Pancreas (tissue), 10 donors: ENCODE results near the gene PTPN1. TPM values are rescaled to one million over a fixed set of nuclear protein-coding genes. Genes with fewer than 3 reads are reported as not detected.

Experiments used
- ATAC-seq, 4 donors: fragments of 200-7000 bp; cut with Tn5 transposase; one replicate each; pipeline versions ENCODE4 v1.8.0 to v1.9.1; 2020; ENCODE audit warnings: mild to moderate bottlenecking in 4 of 4, moderate library complexity in 4 of 4
- DNase-seq, 6 donors: peaks; one replicate each; pipeline ENCODE4 v3.0.0-alpha.2; 2020
- FAIRE-seq: peaks from 2 replicates; lab custom pipeline; 2012; peaks lifted over from hg19 to GRCh38; lab: Jason Lieb, UNC
- H3K27ac ChIP-seq, 4 donors: fragments of 200-600 bp; sonication (generic); 1 replicate in 3 of 4; 2 replicates in 1 of 4; pipeline versions ENCODE4 v1.5.0 to v1.8.0; 2020
- H3K27me3 ChIP-seq, 4 donors: fragments of 200-600 bp; one replicate each; pipeline ENCODE4 v1.8.0; 2021
- H3K36me3 ChIP-seq, 3 donors: fragments of 200-600 bp; sonication (generic) in 1 of 3; one replicate each; pipeline versions ENCODE4 v1.5.0 to v1.8.0; 2020 to 2021
- H3K4me1 ChIP-seq, 3 donors: fragments of 200-600 bp; one replicate each; pipeline ENCODE4 v1.8.0; 2021
- H3K4me3 ChIP-seq, 4 donors: fragments of 200-600 bp; sonication (generic) in 2 of 4; one replicate each; pipeline versions ENCODE4 v1.5.0 to v1.8.0; 2020 to 2021
- H3K9me3 ChIP-seq, 4 donors: fragments of 200-600 bp; one replicate each; pipeline ENCODE4 v1.8.0; 2021
- WGBS, 2 donors: extraction: QIAGEN DNeasy Blood & Tissue Kit; methylation state at CpG; one replicate each; pipeline ENCODE4 v1.1.7; 2013; 5-methylcytosine and 5-hydroxymethylcytosine counted together
- intact Hi-C, 3 donors: fragments of 100-400 bp; cut with DNase I; formaldehyde crosslinking; loops; one replicate each; pipeline versions ENCODE4 v1.11.1 to v1.14.2; 2022
- polyA plus RNA-seq, 2 donors: library from polyadenylated mRNA; stranded (reverse); fragments of 200-250 nt; gene quantifications; one replicate each; pipeline ENCODE4 v1.2.3, GENCODE V29; 2013
- total RNA-seq, 6 donors: library from RNA; stranded (reverse); fragmentation: NEBNext Ultra II Directional in 4 of 6; extraction: Animal tissue kit (Norgen Biotek cat#: 25700) in 4 of 6; gene quantifications; one replicate each; pipeline versions ENCODE4 v1.2.1 to v1.2.4, GENCODE V29; 2021 to 2023
- TF ChIP-seq, protein P1 (sequence below), 4 donors: fragments of 200-600 bp; sonication (generic) in 3 of 4; IDR thresholded peaks; one replicate each; pipeline versions ENCODE4 v1.5.0 to v1.8.0; 2021; ENCODE audit warnings: antibody characterized with exemption in 4 of 4
- donor health status: healthy with polysubstance abuse.
- donor health status: DM: no; HTN: no; CAD: no; lungs with moderate emphysema.
- donor health status: DM: no; HTN: no; CAD: no.
- donor health status: control.
- donor health status: control.
- donor health status: Bipolar disorder and iron deficiency.
- donor health status: DM: yes; HTN: yes; CAD: no.
- donor health status: DM: no; HTN: no; CAD: no.
- donor health status: DM: no; HTN: no; CAD: no.
- donor health status: DM: yes; HTN: yes; CAD: no.

The PTPN1 gene
- total and polyA plus RNA-seq, 8 donors, result 6.0 to 12.4 (median 8.6) TPM

DNA sequence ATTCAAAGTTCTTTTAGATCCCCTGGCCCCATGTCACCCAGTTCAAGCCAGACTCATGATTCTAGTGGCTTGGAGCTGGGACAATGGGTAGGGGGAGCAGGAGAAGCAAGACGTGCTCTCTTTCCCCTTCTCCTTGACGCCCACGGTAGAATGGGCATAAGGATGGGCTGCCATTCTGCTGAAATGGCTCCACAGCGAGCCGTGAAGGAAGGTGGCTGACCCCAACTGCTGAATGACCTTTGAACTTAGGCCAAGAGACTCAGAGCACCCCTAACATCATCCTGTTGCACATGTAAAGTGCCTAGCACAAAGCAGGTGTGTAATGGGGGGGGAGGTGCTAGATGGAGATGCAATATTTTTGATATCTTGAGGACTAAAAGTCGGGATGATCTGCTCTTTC lies 15.8 kb upstream of the PTPN1 start:
- 54 to 64% methylated on average over 6 of the region's 6 CpGs for WGBS, 2 donors
- no peak for ATAC-seq

DNA sequence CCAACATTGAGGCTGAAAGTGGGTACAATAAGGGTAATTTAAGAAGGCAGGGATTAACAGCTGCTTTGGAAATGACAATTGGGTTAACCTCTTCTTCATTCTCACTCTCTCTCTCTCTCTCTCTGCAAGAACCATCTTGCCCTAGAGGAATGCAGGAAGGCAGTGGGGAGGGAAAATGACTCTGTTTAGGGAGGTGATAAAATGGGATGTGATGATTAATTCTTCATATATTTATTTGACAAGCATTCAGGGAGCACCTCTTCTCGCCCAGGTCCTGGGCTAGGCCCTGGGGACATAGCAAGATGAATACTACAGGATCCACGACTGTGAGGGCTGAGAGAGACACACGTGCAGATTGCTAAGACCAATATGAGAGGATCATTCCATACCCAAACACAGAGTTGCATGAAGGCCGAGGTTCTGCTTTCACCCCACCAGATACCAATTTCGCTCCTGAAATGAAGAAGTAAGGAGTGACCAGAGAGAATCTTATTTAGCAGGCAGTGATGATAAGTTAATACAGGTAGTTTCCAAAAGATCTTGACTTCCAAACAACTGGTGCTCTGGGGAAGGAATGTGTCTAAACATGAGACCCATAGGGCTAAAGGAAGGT lies 13.3 kb upstream of the PTPN1 start:
- TF ChIP-seq, protein P1, sequence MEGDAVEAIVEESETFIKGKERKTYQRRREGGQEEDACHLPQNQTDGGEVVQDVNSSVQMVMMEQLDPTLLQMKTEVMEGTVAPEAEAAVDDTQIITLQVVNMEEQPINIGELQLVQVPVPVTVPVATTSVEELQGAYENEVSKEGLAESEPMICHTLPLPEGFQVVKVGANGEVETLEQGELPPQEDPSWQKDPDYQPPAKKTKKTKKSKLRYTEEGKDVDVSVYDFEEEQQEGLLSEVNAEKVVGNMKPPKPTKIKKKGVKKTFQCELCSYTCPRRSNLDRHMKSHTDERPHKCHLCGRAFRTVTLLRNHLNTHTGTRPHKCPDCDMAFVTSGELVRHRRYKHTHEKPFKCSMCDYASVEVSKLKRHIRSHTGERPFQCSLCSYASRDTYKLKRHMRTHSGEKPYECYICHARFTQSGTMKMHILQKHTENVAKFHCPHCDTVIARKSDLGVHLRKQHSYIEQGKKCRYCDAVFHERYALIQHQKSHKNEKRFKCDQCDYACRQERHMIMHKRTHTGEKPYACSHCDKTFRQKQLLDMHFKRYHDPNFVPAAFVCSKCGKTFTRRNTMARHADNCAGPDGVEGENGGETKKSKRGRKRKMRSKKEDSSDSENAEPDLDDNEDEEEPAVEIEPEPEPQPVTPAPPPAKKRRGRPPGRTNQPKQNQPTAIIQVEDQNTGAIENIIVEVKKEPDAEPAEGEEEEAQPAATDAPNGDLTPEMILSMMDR (IDR thresholded peaks at IDR 0.05), result no peak
- no peaks in the 10 kb centered on the region for H3K4me1 ChIP-seq
- intact Hi-C loops, result no loop called here
- no peaks in the 10 kb centered on the region for H3K9me3 ChIP-seq
- ATAC-seq (no peak), FAIRE-seq (no peak), DNase-seq (no peak)
- H3K4me3 ChIP-seq, result no peak overlapping the region
- WGBS, 2 donors, result 67 to 72% methylated on average over 5 of the region's 5 CpGs
- no peaks in the 10 kb centered on the region for H3K27me3 ChIP-seq
- H3K36me3 ChIP-seq, result no peaks in the 10 kb centered on the region
- H3K27ac ChIP-seq, result no peak overlapping the region

More for the DNA sequence above, 15.8 kb upstream of the PTPN1 start:
- TF ChIP-seq, protein P1 (IDR thresholded peaks at IDR 0.05), result no peak
- FAIRE-seq (no peak), DNase-seq (no peak)
- no peaks in the 10 kb centered on the region for H3K9me3 ChIP-seq
- H3K36me3 ChIP-seq, result no peaks in the 10 kb centered on the region
- H3K4me1 ChIP-seq, result no peaks in the 10 kb centered on the region
- no peaks in the 10 kb centered on the region for H3K27me3 ChIP-seq
- H3K27ac ChIP-seq, result no peak overlapping the region
- no peak overlapping the region for H3K4me3 ChIP-seq
- intact Hi-C loops, result no loop called here

DNA sequence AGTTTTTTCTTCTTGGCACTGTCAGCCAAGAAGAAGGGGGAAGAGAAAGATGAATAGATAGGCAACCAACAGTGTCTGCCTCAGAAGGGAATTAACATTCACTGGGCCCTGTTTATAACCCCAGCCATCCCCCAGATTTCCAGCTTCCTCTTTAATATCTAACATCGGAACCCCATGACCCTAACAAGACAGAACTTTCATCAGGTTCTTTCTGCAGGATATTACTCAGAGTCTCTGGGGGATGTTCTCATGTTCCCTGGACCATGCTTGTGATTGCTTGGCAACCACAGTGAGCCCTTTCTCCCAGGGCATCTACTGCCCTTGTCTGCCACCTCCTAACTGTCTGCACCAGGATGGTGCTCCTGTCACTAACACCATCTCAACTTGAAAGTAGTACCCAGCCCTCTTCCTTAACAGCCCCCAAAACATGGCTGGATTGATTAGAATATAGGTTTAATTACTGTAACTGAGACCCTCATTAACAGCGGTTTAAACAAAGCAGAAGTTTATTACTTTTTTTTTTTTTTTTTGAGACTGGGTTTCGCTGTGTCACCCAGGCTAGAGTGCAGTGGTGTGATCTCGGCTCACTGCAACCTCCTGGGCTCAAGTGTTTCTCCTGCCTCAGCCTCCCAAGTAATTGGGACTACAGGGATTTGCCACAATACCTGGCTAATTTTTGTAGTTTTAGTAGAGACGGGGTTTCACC lies 12.0 kb upstream of the PTPN1 start:
- Histone ChIP-seq H3K4me3 (no peak overlapping the region), H3K27ac (no peak overlapping the region), H3K9me3 (no peaks in the 10 kb centered on the region), H3K4me1 (no peaks in the 10 kb centered on the region), H3K36me3 (no peaks in the 10 kb centered on the region), H3K27me3 (no peaks in the 10 kb centered on the region)
- WGBS, 2 donors, result 89 to 93% methylated on average over 5 of the region's 5 CpGs
- DNase-seq (no peak), ATAC-seq (peak in 2 of 4 donors; percentile 21 to 38), FAIRE-seq (no peak)
- TF ChIP-seq, protein P1 (IDR thresholded peaks at IDR 0.05), result no peak
- intact Hi-C loops, result no loop called here

DNA sequence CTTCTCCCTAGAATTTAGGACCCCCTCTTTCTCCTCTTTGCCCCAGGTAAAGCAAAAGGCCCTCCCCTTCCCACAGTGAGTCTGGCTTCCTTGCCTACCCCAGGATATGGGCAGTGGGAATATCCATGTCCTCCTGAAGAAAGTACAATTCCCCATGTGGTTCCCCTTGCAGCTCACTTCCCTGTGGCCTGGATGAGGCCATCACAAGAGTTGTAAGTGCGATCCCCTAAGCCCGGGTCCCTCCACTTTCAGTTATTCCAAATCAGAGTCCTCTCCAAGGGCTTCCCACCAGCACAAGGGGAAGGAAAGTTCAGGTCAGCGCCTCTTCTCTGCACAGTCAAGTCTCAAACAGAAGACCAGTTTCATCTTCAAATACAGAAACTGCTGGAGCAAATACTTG lies 10.2 kb upstream of the PTPN1 start:
- TF ChIP-seq, protein P1 (IDR thresholded peaks at IDR 0.05), result no peak
- WGBS, 2 donors, result 84 to 92% methylated on average over 3 of the region's 3 CpGs
- H3K4me1 ChIP-seq, result no peaks in the 10 kb centered on the region
- no peaks in the 10 kb centered on the region for H3K9me3 ChIP-seq
- intact Hi-C loops, result no loop called here
- FAIRE-seq (no peak), ATAC-seq (no peak), DNase-seq (no peak)
- no peak overlapping the region for H3K4me3 ChIP-seq
- H3K36me3 ChIP-seq, result no peaks in the 10 kb centered on the region
- H3K27ac ChIP-seq, result no peak overlapping the region
- no peaks in the 10 kb centered on the region for H3K27me3 ChIP-seq
